Smooth muscle cell of the brain vasculature (primary cell): Measurements from ENCODE around the gene CBFA2T3.
"Not testable (repeated sequence)": the region's sequence is repeated elsewhere in the genome, so short reads cannot be mapped to it uniquely, and the experiment has no call there.

ENCODE experiments used
- DNase-seq: peaks from one replicate; pipeline ENCODE4 v3.0.0-alpha.2; 2012; ENCODE audit warnings: low read depth, low spot score

CBFA2T3 gene

DNA sequence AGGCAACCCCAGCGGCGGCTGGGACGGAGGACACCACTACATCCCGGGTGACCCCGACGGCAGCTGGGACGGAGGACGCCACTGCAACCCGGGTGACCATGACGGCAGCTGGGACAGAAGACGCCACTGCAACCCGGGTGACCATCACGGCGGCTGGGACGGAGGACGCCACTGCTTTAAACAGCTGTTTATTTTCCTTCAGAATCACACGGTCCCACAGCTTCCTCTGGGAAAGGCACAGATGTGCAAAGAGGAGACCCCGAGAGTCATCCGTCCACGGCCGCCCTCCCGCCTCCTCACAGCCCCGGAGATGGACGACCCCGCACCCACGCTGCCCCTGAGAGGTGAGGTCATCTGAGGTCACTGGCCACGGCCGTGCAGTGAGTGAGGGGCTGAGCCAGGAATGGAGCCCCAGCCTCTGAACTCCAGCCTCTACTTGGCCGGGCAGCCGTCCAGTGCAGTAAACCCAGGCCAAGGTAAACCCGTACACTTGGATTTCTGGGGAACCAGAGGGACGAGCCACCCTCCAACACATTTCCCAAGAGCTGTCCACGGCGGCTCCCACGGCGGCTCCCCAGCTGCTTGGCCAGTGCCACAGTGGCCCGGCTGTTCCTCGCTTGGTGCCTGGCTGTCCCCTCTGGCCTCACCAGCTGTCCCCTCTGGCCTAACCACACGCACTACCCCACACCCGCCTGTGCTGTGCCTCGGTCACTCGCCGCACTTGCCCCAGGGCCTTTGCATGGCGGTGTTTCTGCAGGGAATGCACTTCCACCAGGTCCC is 67.4 kb downstream of the CBFA2T3 start:
- no peak for DNase-seq

- no peak for DNase-seq
Observed at GRCh38 chr16:88908307-88908706, 68.7 kb downstream of the CBFA2T3 start.

DNA sequence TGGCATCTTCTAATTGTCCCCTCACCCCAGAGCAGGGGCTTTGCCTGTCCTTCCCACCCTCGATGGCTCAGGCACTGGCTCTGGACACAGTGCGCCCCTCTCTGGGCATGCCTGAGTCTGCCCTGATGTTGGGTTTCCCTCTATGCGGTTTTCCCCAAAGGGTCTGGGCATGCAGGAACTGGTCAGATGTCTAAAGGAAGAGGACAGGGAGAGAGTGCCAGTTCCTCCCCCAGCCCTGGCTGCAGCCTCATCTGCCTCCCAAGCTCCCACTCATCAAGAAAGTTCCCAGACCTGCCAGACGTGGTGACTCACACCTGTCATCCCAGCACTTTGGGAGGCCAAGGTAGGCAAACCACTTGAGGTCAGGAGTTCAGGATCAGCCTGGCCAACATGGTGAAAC is 69.2 kb downstream of the CBFA2T3 start:
- DNase-seq, result no peak

- DNase-seq, result no peak
Observed at GRCh38 chr16:88906535-88907105, 70.4 kb downstream of the CBFA2T3 start.

DNA sequence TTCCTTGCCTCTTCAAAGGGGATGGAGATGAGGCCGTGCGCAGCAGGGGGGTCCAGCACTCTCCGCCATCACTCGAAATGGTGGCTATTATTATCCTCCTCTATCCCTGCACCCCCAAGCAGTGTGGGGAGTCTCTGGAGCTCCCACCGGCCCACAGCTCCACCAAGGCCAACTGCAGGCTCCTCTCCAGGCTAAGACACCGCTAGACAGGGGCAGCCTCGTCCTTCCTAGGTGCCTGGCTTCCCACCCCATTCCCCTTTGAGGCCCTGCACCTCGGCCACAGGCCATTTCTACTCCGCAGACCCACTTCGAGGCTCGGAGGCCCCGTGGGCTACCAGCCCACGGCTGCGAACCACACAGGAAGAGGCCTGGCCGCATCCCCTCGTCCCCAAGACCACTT is 71.0 kb downstream of the CBFA2T3 start:
- DNase-seq, result no peak

- DNase-seq, result no peak
Observed at GRCh38 chr16:88905563-88905962, 71.4 kb downstream of the CBFA2T3 start.

GRCh38 chr16:88904676-88905365 is 72.2 kb downstream of the CBFA2T3 start:
- DNase-seq, result no peak

DNA sequence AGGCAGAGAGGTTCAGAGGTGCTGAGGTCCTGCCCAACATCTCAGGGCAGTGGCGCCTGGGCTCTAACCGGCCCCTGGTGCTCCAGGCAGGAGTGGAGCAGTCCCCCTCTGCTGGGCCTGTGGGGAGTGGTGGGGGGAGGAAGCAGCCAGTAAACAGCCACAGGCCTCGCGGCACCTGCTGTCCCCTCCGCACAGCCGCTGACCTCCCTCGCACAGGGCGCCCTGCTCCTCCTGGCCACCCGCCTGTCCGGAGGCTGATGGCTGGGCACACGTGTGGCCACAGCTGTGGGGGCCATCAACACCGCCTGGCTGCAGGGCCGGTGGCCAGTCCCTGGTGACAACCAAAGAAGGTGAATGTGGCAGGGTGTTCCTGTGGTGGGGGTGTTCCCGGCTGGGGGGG is 73.7 kb downstream of the CBFA2T3 start:
- no peak for DNase-seq

- DNase-seq, result no peak
Observed at GRCh38 chr16:88902744-88903143, 74.3 kb downstream of the CBFA2T3 start.

- DNase-seq, result no peak
Observed at GRCh38 chr16:88901718-88902337, 75.2 kb downstream of the CBFA2T3 start.

GRCh38 chr16:88900662-88901052 is 76.3 kb downstream of the CBFA2T3 start:
- DNase-seq, result no peak

GRCh38 chr16:88899901-88900661 is 76.9 kb downstream of the CBFA2T3 start:
- DNase-seq, result no peak

DNA sequence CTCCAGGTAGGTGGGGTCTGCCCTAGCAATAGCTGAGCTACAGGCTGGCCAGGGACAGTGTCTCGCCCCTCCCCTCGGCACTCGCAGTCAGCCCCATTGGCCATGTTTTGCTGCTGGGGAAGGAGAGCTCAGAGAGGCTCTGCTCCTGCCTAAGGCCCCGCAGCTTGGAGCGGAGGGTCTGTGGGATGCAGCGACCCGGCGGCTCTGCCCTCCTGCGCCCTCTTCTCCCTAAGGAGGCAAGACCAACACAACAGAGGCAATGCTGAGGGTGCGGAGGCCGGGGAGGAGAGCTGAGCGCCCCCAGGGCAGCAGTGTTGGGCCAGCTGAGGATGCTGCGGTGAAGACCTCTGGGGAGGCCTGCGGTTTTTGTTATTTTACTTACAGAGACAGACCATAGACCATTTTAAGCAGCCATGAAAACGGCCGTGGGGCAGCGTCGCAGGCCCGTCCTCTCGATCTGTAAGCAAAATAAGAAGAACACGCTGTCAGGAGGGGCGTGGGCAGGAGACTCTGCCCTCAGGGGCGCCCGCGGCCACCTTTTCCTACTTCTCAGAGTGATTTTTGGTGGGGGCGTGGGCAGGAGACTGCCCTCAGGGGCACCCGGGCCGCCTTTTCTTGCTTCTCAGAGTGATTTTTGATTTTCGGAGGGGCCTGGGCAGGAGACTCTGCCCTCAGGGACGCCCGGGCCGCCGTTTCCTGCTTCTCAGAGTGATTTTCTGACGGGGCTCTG is 79.1 kb downstream of the CBFA2T3 start:
- no peak for DNase-seq

- DNase-seq, result no peak
Observed at GRCh38 chr16:88896238-88897070, 80.6 kb downstream of the CBFA2T3 start.

- DNase-seq, result no peak
Observed at GRCh38 chr16:88895335-88895734, 81.7 kb downstream of the CBFA2T3 start.

GRCh38 chr16:88894681-88895300 is 82.2 kb downstream of the CBFA2T3 start:
- DNase-seq, result no peak

GRCh38 chr16:88894266-88894665 is 82.7 kb downstream of the CBFA2T3 start:
- not testable (repeated sequence) for DNase-seq

DNA sequence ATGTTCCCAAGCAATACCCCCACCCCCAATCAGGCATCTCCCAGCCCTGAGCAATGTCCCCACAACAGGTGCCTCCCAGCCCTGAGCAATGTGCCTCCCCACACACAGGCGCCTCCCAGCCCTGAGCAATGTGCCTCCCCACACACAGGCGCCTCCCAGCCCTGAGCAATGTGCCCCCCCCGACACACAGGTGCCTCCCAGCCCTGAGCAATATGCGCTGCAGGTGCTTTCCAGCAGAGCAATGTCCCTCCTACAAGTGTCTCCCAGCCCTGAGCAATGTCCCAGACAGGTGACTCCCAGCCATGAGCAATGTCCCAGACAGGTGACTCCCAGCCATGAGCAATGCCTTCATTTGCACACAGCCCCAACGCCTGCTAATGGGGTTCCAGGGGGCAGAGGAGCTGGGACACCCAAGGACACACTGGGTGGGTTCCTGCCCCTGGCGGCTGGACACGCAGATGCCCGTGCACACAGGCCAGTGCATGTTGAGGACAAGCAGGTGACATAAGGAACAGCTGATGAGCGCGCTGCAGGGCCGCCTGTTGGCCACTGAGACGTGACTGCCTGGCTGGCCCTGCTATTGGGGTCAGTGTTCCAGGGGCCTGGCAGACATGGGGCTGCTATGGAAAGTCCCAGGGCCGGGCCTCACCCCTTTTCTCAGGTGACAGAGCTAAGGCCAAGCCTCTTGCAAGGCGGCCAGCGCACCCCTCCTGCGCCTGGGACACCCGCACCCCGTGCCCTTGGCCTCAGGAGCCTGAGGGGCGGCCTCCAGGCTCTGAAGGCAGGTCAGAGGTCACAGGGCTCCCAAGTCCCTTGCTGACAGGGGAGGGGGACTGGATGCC is 83.7 kb downstream of the CBFA2T3 start:
- DNase-seq, result no peak

- no peak for DNase-seq
Observed at GRCh38 chr16:88892065-88892464, 84.9 kb downstream of the CBFA2T3 start.
